HG03565 (cell line): ENCODE data around the gene CCM2.
"Not testable (repeated sequence)": the region's sequence is repeated elsewhere in the genome, so short reads cannot be mapped to it uniquely, and the experiment has no call there.

ENCODE experiments used
- ATAC-seq: cut with Tn5 transposase; IDR thresholded peaks from one replicate; pipeline ENCODE4 v1.9.1; 2021; ENCODE audit warnings: mild to moderate bottlenecking, moderate library complexity; ENCODE audit not compliant: unreplicated experiment

CCM2 gene

DNA sequence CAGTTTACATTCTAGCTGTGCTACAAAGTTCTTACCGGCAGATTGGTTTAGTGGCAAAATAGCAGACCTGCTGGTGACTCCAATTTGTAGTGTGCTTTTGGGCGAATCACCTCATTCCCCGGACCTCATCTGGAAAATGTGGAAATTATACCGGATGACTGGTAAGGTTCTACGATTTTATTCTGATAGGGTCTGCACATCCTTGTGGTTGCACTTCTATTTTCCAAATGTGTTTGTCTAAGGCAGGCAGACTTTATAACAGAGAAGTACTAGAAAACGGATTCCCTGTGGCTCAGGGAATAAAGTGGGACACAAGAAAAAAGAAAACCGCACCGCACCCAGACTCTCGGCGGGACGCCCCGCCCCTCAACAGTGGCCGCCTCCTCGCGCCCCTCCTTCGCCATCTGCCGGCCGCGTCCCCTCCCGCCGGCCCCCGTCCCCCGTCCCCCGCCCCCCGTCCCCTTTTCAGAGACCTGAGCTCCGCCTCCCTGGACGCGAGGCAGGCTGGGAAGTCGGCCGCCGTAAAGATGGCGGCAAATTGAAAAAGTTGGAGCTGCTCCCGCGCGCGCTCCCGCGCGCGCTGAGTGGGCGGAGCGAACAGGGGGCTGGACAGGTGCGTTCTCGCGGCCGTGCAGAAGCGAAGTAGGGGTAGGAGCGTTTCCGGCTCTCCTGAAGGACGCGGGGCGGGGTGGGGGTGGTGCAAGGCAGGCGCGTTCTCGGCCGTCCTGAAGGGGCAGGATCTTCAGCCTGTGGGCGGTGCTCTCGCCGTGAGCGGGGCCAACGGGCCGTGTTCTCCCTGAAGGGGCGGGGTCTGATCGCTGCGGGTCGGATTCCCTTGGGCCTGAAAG lies 532 bp upstream of the CCM2 start:
- peak; percentile 55 for ATAC-seq

GRCh38 chr7:45001138-45001694 lies 1.2 kb downstream of the CCM2 start:
- no peak for ATAC-seq

- no peak for ATAC-seq
Measured at GRCh38 chr7:45001826-45002225, 1.8 kb downstream of the CCM2 start.

DNA sequence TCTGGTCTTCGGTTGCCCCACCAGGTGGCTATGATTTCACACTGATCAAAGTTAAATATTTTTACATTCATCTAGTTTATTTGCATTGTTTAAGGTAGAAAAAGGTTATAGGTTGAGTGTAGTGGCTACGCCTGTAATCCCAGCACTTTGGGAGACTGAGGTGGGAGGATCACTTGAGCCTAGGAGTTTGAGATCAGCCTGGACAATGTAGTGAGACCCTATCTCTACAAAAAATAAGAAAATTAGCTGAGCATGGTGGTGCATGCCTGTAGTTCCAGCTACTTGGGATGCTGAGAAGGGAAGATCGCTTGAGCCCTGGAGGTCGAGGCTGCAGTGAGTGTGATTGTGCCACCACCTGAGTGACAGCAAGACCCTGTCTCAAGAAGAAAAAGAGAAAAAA lies 3.8 kb downstream of the CCM2 start:
- ATAC-seq = no peak

DNA sequence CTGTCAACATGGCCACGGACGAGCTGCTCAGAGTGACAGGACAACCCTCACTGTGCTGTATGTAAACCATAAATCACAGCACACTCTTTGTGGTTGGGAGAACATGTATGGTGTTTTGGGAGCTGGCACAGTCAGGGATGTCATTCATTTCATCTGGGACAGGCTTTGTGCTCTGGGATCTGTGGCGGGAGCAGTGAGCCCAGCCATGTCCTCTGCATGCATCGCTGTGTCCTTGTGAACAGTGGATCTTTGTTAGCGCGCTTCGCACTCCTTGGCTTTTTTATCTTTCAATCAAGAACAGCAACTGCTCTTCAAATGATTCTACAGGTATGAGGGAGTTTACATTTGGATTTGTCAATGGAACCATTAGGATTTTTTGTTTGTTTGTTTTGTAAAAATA lies 7.1 kb downstream of the CCM2 start:
- ATAC-seq = no peak

DNA sequence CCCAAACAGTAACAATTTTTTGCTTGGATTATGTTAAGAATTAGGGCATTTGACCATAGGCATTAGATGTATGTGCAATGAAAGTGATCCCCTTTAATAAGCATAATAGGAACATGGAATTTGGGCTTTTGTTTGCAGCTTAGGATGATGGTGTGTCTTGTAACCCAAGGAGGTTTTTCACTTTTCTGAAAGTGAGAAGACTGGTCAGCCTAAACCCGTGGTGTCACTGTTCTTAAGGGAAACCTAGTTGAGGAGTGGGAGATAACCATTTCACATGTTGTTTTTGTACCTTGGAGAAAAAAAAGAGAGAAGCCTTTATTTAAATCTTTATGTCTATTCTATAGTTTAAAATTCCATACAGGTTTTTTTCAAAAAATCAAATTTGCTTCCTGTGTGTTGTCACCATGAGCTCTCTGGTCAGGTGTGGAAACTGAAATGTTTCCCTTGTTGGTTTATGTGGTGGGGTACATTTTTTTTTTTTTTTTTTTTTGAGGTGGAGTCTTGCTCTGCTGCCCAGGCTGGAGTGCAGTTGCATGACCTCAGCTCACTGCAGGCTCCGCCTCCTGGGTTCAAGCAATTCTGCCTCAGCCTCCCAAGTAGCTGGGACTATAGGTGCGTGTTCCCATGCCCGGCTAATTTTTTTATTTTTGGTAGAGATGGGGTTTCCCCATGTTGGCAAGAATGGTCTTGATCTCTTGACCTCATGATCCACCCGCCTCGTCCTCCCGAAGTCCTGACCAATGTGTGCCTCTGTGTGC lies 7.7 kb downstream of the CCM2 start:
- ATAC-seq = peak; percentile 73

DNA sequence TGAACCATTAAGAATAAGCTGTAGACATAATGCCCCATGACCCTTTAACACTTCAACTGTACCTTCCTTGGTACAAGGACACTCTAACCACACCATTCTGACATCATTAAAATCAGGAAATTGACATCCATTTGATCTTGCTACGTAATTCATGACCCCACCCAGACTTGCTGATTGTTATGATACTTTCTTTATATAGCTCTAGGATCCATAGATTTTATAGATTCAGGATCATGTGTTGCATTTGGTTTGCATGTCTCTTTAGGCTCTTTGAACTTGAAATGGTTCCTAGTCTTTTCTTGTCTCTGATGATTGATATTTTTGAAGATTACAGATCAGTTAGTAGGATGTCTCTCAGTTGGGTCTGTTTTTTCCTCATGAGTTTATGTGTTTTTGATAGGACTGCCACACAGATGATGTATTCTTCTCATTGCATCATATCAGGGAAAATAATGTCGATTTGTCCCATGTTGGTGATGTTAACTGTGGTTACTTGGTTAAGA lies 13.5 kb downstream of the CCM2 start:
- no peak for ATAC-seq

GRCh38 chr7:45015313-45015712 lies 15.3 kb downstream of the CCM2 start:
- no peak for ATAC-seq

DNA sequence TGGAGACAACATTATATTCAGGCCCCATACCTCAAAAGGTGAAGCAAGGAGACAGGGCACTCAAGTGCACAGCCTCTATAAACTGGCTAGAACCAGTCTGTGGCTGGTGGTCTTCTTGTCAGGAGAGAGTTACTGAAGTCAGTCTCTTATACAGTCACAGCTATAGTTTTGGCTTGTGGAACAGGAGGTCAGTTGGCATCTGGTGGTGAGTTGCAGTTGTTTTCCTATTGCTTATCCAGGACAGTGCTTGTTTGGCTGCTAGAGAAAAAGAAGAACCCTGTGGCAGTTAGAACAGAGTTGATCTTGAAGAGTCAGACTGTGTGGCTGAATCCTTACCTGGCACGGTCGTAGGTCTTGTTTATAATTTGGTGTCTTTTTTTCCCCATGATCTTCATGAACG lies 17.3 kb downstream of the CCM2 start:
- ATAC-seq = no peak

DNA sequence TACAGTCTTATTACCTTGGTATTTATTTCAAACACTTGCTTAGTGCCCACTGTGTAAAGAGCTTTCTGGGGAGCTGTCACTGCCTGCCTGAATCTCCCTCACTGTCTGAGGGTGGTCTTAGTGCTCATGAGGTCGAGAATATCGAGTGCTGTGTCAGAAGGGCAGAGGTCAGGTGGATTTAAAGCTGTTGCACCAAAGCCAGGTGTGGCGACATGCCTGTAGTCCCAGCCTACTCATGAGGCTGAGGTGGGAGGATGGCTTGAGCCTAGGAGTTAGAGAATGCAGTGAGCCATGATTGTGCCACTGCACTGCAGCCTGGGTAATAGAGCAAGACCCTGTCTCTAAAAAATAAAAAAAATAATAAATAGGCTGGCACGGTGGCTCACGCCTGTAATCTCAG lies 20.9 kb downstream of the CCM2 start:
- no peak for ATAC-seq

- peak; percentile 64 for ATAC-seq
Measured at GRCh38 chr7:45021604-45022296, 21.7 kb downstream of the CCM2 start.

GRCh38 chr7:45024126-45024744 lies 24.2 kb downstream of the CCM2 start:
- no peak for ATAC-seq

GRCh38 chr7:45025473-45025872 lies 25.5 kb downstream of the CCM2 start:
- not testable (repeated sequence) for ATAC-seq

GRCh38 chr7:45026013-45026412 lies 26.0 kb downstream of the CCM2 start:
- no peak for ATAC-seq

- ATAC-seq = peak; percentile 33
Measured at GRCh38 chr7:45026984-45027773, 27.2 kb downstream of the CCM2 start.

GRCh38 chr7:45027774-45028114 lies 27.7 kb downstream of the CCM2 start:
- ATAC-seq = peak; percentile 7

GRCh38 chr7:45028138-45028919 lies 28.3 kb downstream of the CCM2 start:
- no peak for ATAC-seq

DNA sequence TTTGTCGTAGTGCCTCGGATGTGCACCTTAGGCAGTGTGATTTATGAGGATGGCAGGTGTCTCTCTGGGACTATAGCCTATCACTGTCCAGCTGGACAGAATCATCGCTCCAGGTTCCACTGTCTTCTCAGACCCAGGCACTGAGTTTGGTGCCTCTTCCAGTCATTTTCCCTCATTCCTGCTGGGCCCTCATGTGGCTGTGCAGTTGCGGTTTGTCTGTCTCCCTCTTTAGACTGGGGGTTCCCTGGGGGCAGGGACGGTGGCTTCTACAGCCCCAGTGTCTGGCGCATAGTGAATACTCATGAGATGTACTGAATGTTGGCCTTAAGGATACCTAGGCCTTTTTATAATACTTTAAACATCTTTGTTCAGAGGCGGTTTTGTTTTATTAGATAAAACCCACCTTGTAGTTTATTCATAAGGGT lies 28.9 kb downstream of the CCM2 start:
- ATAC-seq = no peak

- no peak for ATAC-seq
Measured at GRCh38 chr7:45031829-45032228, 31.8 kb downstream of the CCM2 start.
